Hepatic stellate cell (primary cell): Measurements from ENCODE around the gene NUP93.
"Not testable (repeated sequence)": the region's sequence is repeated elsewhere in the genome, so short reads cannot be mapped to it uniquely, and the experiment has no call there.

Experiments used
- DNase-seq: peaks from one replicate; pipeline ENCODE4 v3.0.0; 2011; ENCODE audit warnings: low spot score

Gene NUP93

GRCh38 chr16:56709443-56710040 lies 20.4 kb upstream of the NUP93 start:
- DNase-seq, result no peak

DNA sequence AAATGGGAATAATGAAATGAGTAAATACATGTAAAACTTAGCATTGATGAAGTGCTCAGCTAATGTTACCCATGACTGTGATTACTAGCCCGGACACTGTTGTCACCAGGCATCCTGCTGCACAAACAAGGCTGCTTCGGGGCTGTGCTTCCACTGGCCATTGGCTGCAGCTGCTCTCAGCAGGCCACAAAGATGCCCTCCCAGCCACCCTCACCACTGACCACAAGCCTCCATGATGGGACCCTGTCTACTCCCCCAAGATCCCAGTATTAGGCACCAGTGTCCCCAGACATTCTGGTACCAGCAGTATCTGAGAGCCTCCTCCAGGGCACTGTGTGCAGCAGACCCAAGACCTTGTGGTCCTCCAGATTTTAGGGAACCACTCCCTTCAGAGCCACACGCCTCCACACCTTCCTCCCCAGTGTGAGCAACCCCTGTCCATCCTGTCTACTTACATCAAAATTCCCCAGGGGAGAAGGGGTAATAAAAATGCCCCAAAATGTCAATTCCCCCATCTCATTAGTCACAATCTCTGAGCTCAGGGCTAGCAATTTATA lies 19.7 kb upstream of the NUP93 start:
- no peak for DNase-seq

DNA sequence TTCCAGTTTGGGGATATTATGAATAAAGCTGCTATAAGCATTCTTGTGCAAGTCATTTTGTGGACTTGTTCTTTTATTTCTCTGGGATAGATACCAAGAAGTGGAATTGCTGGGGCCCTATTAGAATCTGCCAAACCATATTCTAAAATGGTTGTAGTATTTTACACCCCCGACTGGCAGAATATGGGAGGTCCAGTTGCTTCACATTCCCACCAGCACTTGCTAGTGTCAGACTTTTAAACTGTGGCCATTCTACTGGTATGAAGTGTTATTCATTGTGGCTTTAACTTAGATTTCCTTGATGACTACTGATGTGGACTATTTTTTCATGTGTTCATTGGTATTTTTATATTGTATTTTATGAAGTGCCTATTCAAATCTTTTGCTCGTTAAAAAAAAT lies 18.1 kb upstream of the NUP93 start:
- DNase-seq, result no peak

GRCh38 chr16:56713794-56714193 lies 16.1 kb upstream of the NUP93 start:
- DNase-seq, result no peak

DNA sequence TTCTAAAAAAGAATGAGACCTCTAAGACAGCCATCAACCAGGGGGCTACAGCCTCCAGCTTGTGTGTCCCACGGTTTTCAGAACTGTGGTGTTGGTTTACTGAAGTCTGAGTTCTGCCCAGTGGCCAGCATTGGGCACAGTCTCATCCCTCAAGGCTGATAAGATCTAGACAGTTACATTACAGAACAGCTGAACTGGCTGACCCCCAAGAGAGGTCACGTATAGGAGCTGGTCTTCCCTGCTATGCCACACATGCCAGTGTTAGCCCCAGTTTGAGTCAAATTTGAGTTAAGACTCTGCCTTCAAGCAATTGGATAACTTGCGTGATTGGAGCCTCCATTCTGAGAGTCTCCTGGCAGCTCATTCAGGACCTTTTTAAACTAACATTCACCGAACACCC lies 14.8 kb upstream of the NUP93 start:
- no peak for DNase-seq

DNA sequence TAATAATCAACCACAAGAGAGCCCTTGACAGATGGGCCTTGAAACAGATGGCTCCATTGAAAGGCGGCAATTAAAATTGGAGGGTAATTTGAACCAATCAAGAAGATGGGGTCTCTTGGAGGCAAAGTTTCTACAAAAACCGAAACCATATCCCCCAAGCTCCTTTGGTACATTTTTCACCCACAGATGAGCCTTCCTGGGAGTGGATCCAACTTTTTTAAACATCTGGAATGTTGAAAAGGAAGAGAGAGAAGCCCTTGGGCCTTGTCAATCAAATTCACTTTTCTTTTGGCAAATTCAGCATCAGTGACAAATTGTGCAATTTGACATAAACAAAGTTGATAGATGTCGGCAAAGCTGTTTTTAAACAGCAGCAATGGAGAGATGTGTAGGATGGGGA lies 13.2 kb upstream of the NUP93 start:
- DNase-seq, result no peak

DNA sequence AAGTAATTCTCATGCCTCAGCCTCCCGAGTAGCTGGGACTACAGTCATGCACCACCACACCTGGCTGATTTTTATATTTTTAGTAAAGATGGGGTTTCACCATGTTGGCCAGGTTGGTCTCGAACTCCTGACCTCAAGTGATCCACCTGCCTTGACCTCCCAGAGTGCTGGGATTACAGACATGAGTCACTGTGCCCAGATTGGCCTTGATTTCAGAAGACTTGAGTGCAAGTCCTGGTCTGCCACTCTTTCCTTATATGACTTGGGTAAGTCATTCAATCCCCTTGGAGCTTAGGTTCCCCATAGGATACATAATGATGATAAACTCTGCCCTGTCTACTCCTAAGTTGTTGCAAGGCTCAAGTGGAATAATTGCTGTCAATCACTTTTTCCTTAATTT lies 12.4 kb upstream of the NUP93 start:
- not testable (repeated sequence) for DNase-seq

GRCh38 chr16:56722200-56722842 lies 7.6 kb upstream of the NUP93 start:
- DNase-seq, result no peak

DNA sequence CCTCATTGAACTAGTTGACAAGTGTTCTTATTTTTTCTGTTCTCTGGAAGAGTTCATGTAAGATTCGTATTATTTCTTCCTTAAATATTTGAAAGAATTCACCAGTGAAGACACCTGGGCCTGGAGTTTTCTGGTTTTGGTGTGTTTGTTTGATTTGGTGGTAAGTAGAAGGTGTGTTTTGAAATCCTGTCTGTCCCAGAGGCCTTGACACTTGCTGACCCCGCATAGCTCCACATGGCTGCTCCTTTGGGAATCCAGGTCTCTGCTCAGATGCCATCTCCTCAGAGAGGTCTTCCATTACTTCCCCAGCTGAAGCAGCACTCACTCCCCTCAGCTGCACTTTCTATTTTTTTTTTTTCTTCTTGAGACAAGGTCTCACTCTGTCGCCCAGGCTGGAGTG lies 5.7 kb upstream of the NUP93 start:
- no peak for DNase-seq

DNA sequence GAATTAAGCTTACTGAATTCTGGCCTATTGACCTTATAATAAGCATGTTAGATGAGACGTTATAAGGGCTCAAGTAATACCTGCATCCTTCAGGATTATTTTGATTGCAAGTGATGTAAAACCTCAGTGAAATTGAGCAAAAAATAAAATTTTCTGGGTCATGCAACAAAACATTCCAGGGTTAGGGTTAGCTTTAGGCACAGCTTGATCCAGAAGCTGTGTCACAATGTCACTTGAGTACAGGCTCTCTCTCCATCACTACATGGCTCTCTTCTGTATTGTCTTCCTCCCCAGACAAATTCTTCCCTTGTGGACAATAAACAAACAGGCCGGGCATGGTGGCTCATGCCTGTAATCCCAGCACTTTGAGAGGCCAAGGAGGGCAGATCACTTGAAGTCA lies 3.6 kb upstream of the NUP93 start:
- DNase-seq, result no peak

DNA sequence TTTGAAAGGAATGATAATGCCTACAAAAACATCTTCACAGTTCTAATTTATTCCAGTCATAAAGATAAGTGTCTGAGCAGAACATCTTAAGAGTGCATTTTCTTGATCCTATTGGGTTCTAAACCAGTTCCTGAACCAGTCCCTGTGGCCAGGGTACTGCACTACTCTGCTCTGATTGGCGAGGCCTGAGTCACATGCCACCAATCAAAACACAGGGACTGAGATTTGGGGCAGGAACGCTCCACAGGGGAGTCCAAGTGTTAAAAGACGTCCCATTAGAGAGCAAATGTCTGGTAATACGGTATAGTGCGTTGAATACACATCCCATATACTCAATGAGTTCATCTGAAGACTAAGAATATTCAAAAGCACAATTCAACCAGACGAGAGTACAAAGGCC lies 3.0 kb upstream of the NUP93 start:
- DNase-seq, result no peak

- DNase-seq, result no peak
Observed at GRCh38 chr16:56728027-56728426, 1.9 kb upstream of the NUP93 start.

GRCh38 chr16:56728980-56729734 lies 772 bp upstream of the NUP93 start:
- DNase-seq, result no peak

DNA sequence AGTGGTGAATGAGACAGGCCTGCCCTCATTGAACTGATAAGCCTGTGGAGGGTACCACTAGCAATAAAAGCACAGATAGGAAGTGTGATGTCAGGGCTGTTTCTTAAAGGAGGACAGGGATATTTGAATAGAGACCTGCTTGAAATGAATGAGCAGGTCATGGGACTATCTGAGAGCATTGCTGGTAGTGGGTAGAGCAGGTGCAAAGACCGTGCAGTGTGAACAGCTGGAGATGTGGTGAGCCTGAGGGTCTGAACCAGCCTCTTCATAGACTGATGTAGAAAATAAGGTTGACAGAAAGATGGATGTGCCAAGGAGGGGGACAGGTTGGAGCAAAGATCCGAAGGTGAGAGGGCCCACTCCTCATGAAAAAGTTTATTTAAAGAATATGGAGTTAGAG lies 2.4 kb downstream of the NUP93 start:
- DNase-seq, result no peak

DNA sequence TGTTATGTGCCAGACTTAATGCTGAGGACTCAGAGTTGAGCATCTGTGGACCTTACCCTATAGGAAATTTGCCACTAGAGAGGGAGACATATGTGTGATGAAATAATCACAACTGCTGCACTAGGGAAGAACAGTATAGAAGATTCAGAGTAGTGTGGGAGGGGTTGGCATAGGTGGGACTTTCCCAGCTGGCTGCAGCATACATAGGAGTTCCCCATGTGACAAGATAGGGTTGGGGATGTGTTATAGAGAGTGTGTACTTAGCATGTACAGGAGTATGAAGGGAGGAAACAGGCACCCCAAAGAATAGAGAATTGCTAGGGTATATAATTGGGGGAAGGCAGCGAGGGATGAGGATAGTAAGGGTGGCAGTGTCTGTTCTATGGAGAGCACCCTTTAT lies 2.9 kb downstream of the NUP93 start:
- DNase-seq, result no peak

GRCh38 chr16:56734429-56734828 lies 4.5 kb downstream of the NUP93 start:
- no peak for DNase-seq

GRCh38 chr16:56736476-56736875 lies 6.5 kb downstream of the NUP93 start:
- no peak for DNase-seq

GRCh38 chr16:56737539-56737938 lies 7.6 kb downstream of the NUP93 start:
- DNase-seq, result no peak

DNA sequence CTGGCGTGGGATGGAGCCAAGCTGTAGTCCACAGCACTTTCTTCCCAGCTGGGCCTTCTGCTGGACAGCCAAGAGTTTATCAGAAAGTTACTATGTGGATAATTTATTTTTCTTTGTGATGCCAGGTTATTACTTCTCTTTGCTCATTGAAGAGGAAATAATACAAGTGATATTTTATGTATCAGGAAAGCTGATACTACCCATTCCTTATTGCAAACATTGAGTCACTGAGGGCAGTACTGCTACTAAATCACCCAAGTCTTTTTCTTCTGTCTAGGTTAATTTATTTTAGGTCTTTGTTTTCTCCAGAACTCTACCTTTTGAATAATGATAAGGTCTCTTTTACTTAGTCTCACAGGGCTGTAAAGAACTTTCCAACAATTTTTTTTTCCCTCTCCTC lies 8.3 kb downstream of the NUP93 start:
- no peak for DNase-seq

- not testable (repeated sequence) for DNase-seq
Observed at GRCh38 chr16:56739378-56739777, 9.4 kb downstream of the NUP93 start.

DNA sequence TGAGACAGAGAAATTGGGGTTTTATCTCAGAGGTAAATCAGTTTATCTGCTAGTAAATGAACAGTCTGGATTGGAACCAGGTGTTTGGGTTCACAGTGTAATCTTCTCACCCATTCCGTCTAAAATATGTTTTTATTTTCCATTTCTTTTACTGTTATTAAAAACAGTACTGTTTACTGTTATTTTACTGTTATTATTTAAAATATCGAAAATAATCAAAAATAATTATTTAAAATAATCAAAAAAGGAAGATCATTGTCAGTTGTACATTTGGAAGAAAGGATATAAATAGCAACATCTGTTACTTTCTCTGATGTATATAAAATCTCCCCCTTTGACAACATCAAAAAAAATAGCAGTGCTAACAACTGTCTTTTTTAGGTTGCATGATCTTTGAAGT lies 11.5 kb downstream of the NUP93 start:
- no peak for DNase-seq

DNA sequence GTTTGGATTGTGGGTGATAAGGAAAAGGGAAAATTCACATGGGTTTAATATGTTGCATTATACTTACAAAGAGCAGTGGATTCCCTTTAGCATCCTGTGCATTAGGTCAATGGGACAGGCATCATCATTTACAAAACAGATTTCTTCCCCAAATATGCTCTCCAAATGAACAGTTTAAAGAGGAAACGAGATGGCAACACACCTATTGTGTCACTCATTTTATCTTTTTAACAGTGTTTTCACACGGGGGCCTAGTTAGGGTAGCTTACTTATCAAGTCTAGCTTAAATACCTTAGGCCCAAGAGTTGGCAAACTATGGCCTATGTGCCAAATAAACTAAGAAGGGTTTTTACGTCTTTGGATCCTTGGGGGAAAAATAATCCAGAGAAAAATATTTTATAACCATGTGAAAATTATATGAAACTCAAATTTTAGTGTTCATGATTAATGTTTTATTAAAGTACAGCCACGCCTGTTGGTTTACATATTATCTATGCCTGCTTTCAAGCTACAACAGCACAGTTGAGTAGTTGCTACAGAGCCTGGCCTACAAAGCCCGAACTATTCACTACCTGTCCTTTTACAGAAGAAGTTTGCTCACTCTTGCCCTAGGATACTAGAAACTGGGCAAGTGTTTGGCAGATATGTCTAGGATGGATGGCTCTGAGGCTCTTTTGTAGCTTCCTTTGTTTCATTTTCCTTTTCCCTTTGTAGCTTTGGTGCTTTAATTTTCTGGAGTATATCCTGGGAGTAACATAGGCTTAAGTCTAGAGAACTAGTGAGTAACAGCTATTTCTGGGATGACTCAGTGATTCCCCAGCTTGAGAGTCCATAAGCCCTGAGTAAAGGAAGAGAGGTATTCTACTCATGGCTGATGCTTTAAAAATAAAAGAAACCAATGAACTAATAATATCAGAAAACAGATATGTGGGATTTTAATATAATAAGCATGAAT lies 12.4 kb downstream of the NUP93 start:
- DNase-seq, result peak; percentile 71
